ENCODE measurements around the gene RBMS3.

The RBMS3 gene

DNA sequence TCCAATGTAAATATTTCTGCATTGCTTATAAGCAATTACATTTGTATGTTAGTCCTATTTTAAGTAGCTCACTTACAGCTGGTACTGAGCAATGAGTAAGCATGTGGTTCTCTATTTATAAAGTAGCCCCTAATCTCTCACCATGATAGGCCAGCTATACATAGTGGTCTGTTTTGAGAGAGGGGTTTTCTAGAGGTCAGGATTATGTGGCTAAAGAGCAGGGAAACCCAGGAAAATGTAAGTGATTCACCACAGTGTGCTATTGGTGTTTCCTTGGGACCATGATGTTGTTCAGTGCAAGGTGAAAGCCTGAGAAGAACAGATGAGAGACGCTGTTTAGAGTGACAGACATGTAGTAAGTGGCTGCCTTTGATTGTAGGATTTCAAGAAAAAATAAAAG, 26.4 kb downstream of the RBMS3 start:
- no peak for DNase-seq (ENCODE audit: extremely low read depth, low read depth)
- TF ChIP-seq, protein P1, sequence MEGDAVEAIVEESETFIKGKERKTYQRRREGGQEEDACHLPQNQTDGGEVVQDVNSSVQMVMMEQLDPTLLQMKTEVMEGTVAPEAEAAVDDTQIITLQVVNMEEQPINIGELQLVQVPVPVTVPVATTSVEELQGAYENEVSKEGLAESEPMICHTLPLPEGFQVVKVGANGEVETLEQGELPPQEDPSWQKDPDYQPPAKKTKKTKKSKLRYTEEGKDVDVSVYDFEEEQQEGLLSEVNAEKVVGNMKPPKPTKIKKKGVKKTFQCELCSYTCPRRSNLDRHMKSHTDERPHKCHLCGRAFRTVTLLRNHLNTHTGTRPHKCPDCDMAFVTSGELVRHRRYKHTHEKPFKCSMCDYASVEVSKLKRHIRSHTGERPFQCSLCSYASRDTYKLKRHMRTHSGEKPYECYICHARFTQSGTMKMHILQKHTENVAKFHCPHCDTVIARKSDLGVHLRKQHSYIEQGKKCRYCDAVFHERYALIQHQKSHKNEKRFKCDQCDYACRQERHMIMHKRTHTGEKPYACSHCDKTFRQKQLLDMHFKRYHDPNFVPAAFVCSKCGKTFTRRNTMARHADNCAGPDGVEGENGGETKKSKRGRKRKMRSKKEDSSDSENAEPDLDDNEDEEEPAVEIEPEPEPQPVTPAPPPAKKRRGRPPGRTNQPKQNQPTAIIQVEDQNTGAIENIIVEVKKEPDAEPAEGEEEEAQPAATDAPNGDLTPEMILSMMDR (IDR thresholded peaks at IDR 0.05; ENCODE audit: low read depth, low read length, missing control alignments) = no peak
- no peak overlapping the region for H3K4me3 ChIP-seq (replicated peaks; ENCODE audit: low read depth, low read length)

DNA sequence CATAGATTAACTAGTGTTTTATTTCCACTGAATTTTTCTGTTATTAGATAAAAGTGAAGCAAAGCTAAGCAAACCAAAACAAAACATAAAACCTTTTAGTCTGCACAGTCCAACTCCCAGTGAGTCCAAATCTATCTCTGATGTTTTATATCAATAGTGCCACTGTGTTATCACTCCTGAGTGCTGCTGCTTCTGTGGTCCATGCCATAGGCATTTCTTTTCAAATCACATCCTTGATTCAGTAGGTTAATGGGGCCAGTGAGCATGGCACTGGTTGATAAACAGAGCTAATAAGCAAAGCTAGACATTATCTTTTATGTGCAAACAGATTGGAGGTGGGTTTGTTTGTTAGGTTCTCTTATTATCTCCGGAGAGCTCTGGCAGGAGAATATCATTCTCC, 30.0 kb downstream of the RBMS3 start:
- no peak for DNase-seq (ENCODE audit: extremely low read depth, low read depth)
- TF ChIP-seq, protein P1 (IDR thresholded peaks at IDR 0.05; ENCODE audit: low read depth, low read length, missing control alignments) = no peak
- no peak overlapping the region for H3K4me3 ChIP-seq (replicated peaks; ENCODE audit: low read depth, low read length)

DNA sequence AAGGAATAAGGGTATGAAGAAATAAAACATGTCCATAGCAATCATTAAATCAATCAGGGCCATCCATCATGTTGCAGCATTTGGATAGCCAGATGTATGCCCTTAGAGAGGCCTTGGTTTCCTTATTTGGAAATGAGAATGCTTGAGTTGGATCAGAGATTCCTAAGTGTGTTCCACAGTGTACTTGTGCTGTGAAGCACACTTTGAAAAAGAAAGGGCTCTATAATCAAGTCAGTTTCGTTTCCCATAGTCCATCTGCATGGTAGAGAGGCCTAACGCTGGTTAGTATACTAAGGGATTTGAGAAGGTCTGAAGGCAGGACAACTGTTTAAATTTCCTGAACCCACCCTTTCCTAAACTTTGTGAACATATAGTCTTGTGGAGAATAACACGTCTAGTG, 30.9 kb downstream of the RBMS3 start:
- no peak overlapping the region for H3K4me3 ChIP-seq (replicated peaks; ENCODE audit: low read depth, low read length)
- TF ChIP-seq, protein P1 (IDR thresholded peaks at IDR 0.05; ENCODE audit: low read depth, low read length, missing control alignments) = no peak
- DNase-seq (ENCODE audit: extremely low read depth, low read depth) = no peak

DNA sequence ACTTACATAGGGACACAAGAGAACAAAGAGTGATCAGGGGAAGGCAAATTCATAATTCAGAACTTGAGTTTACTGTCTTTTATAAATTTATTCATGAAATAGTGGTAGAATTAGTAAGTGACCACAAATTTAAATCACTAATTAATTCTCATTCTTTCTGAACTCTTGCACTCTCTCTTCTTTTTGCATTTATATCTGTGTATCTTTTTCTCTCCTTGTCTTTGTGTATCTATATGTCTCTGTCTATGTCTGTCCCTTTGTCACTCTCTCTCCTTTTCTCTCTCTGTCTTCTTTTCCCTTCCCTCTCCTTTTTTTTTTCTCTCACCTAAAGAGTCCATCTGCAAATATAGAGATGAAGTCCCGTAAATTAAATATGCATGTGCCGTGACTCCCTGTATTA, 31.5 kb downstream of the RBMS3 start:
- no peak for DNase-seq (ENCODE audit: extremely low read depth, low read depth)
- TF ChIP-seq, protein P1 (IDR thresholded peaks at IDR 0.05; ENCODE audit: low read depth, low read length, missing control alignments) = no peak

DNA sequence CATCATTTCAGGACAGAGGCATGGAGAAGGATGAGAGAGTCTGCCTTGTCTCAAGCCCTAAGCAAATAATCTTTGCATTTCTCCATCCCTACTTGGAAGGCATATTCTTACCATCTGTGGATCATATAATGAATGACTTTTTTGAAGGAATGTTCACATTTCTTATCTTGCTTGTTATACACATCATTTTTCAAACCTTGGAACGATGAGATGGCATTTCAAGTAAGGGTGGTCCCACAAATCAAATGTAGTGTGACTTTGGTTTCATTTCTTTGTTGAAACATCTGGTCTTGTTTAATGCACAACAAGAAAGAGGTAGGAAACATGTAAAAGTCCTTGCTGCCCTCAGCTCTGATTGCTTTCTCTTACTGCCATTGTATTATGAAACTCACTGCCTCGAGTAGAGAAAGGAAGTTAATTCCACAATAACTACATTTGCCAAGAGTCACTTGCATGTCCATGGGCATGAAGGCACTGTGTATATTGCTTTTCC, 32.1 kb downstream of the RBMS3 start:
- DNase-seq (ENCODE audit: extremely low read depth, low read depth) = no peak
- TF ChIP-seq, protein P1 (IDR thresholded peaks at IDR 0.05; ENCODE audit: low read depth, low read length, missing control alignments) = no peak
- no peak overlapping the region for H3K4me3 ChIP-seq (replicated peaks; ENCODE audit: low read depth, low read length)

More for the DNA sequence above, 31.5 kb downstream of the RBMS3 start:
- no peak overlapping the region for H3K4me3 ChIP-seq (replicated peaks; ENCODE audit: low read depth, low read length)

DNA sequence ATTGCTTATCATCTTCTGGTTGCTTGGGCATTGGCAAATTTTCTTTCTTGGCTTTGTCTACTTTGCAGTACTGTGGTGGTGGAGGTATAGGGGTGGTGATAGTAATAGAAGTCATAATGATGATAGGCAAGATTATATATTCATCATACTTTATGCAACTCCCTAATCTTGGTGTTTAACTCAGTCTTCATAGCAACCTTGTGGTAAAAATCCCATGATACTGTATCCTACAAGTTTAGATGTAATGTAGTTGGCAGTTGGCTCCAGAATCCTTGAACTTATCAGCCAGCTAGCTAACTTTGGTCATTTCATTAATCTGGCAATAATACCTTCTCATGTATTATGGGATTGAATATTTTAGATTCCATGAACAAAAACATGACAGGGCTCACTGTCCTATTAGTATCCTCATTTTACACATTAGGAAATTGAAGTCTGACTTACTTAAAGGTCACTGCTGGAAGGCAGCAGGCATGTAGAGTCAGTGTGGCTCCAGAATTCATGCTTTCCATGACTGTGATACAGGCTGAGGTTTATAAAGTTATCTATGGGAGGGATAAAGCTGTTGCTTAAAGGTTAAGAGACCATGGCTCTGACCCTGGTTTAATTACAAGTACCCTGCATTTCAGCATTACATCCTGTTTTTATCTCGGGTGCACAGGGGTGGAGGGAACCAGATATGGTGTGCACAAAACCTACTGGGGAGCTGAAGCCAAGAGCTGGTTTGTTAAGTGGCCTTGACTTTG, 33.3 kb downstream of the RBMS3 start:
- DNase-seq (ENCODE audit: extremely low read depth, low read depth) = no peak
- H3K4me3 ChIP-seq (replicated peaks; ENCODE audit: low read depth, low read length) = no peak overlapping the region
- TF ChIP-seq, protein P1 (IDR thresholded peaks at IDR 0.05; ENCODE audit: low read depth, low read length, missing control alignments) = no peak

DNA sequence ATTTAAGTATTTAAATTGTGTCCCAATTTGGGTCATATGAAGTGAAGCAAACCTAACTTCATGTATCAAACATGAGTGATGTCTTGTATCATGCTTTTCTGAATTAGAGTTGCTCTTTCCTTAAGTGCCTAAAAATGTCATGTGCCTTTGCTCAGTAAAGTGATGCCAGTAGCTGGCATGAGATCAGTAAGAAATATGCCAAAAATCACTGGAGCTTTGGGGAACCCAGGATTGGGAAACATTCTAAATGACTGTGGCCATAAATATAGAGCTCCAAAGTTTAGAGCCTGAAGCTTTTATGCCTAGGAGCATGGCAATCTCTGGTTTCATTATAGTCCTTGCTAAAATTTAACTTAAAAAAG, 33.8 kb downstream of the RBMS3 start:
- TF ChIP-seq, protein P1 (IDR thresholded peaks at IDR 0.05; ENCODE audit: low read depth, low read length, missing control alignments) = no peak
- H3K4me3 ChIP-seq (replicated peaks; ENCODE audit: low read depth, low read length) = no peak overlapping the region
- no peak for DNase-seq (ENCODE audit: extremely low read depth, low read depth)

Measured in HFF-Myc (cell line).